ENCODE measurements around the gene PLEKHA6. TPM values are rescaled to one million over a fixed set of nuclear protein-coding genes. Genes with fewer than 3 reads are reported as not detected.

PLEKHA6 gene
- total RNA-seq, 1 experiment from 2014 or later: 5.5 TPM

GRCh38 chr1:204396015-204396583 is 36.4 kb upstream of the PLEKHA6 start:
- no peaks in the 10 kb centered on the region for H3K36me3 ChIP-seq (ENCODE audit: control insufficient read depth, insufficient read depth, low read length)
- intact Hi-C loops (cut with micrococcal nuclease; ENCODE audit: unreplicated experiment) (no loop called here), in situ Hi-C loops (cut with HindIII; ENCODE audit: low pct_unique_long_range_greater_than_20kb, low sequenced_read_pairs) (no loop called here)
- POLR2A ChIA-PET: interaction anchor here (0.6 kb wide), 1 partner anchor 8 kb away, joined by 6 read pairs; no protein-coding TSS in a partner anchor
- no peaks in the 10 kb centered on the region for H3K9me3 ChIP-seq (ENCODE audit: control insufficient read depth, insufficient read depth, low read depth, low read length)
- H3K4me1 ChIP-seq (ENCODE audit: control insufficient read depth, insufficient read depth, low read length): no peaks in the 10 kb centered on the region
- no peaks in the 10 kb centered on the region for H3K27me3 ChIP-seq (ENCODE audit: control insufficient read depth, insufficient read depth, low read length)
- BruUV-seq (replicated peaks): no TSS peak
- H3K27ac ChIP-seq (ENCODE audit: low read length): no peak overlapping the region
- no peak overlapping the region for H3K4me3 ChIP-seq (ENCODE audit: low read depth in 2 of 2, low read length in 2 of 2)
- DNase-seq (ENCODE audit: low read depth, low spot score): no peak
- ATAC-seq: no peak
- no peak for TF ChIP-seq TCF7L2 (IDR thresholded peaks at IDR 0.05; ENCODE audit: low read depth, low read length)
- no peak for TF ChIP-seq POLR2AphosphoS5 (IDR thresholded peaks at IDR 0.05; ENCODE audit: low read depth, low read length)
- no peak for TF ChIP-seq REST (IDR thresholded peaks at IDR 0.05; ENCODE audit: insufficient read depth in 1 of 2, low read depth in 2 of 2, low read length in 1 of 2)
- TF ChIP-seq SIN3A (IDR thresholded peaks at IDR 0.05; ENCODE audit: borderline replicate concordance, insufficient read depth, low read depth, low read length): no peak
- no peak for TF ChIP-seq CTCF (IDR thresholded peaks at IDR 0.05)
- CTCF ChIA-PET: no interaction called here

GRCh38 chr1:204391629-204392028 is 31.9 kb upstream of the PLEKHA6 start:
- in situ Hi-C loops (cut with HindIII; ENCODE audit: low pct_unique_long_range_greater_than_20kb, low sequenced_read_pairs) (no loop called here), intact Hi-C loops (cut with micrococcal nuclease; ENCODE audit: unreplicated experiment) (no loop called here)
- Histone ChIP-seq H3K9me3 (ENCODE audit: control insufficient read depth, insufficient read depth, low read depth, low read length) (no peaks in the 10 kb centered on the region), H3K27me3 (ENCODE audit: control insufficient read depth, insufficient read depth, low read length) (no peaks in the 10 kb centered on the region), H3K36me3 (ENCODE audit: control insufficient read depth, insufficient read depth, low read length) (no peaks in the 10 kb centered on the region), H3K4me3 (ENCODE audit: low read depth in 2 of 2, low read length in 2 of 2) (no peak overlapping the region), H3K4me1 (ENCODE audit: control insufficient read depth, insufficient read depth, low read length) (no peaks in the 10 kb centered on the region), H3K27ac (ENCODE audit: low read length) (no peak overlapping the region)
- TF ChIP-seq REST (IDR thresholded peaks at IDR 0.05; ENCODE audit: insufficient read depth in 1 of 2, low read depth in 2 of 2, low read length in 1 of 2) (no peak), TCF7L2 (IDR thresholded peaks at IDR 0.05; ENCODE audit: low read depth, low read length) (no peak), POLR2AphosphoS5 (IDR thresholded peaks at IDR 0.05; ENCODE audit: low read depth, low read length) (no peak), SIN3A (IDR thresholded peaks at IDR 0.05; ENCODE audit: borderline replicate concordance, insufficient read depth, low read depth, low read length) (no peak), CTCF (IDR thresholded peaks at IDR 0.05) (no peak)
- ChIA-PET CTCF (no interaction called here), POLR2A (no interaction called here)
- ATAC-seq: no peak
- DNase-seq (ENCODE audit: low read depth, low spot score): no peak
- no TSS peak for BruUV-seq (replicated peaks)

Data from Panc1 (cell line).